Esophagus muscularis mucosa (tissue), 4 donors: Measurements from ENCODE around the gene PEX5L.

Experiments used
- EP300 ChIP-seq: sonication (generic); formaldehyde crosslinking; IDR thresholded peaks from one replicate; pipeline ENCODE4 v1.6.1; 2017; ENCODE audit warnings: antibody characterized with exemption
- POLR2A ChIP-seq: fragments of 450-650 bp; IDR thresholded peaks from one replicate; pipeline ENCODE4 v1.6.1; 2017; ENCODE audit warnings: antibody characterized with exemption, moderate library complexity, mild to moderate bottlenecking, low read depth
- POLR2AphosphoS5 ChIP-seq, 2 donors: sonication (generic); formaldehyde crosslinking; IDR thresholded peaks; one replicate each; pipeline ENCODE4 v1.6.1; 2017; ENCODE audit warnings: antibody characterized with exemption in 2 of 2
- TF ChIP-seq, protein P1 (sequence below), 3 experiments: fragments of 200-600 bp in 2 of 3; fragments of 450-650 bp in 1 of 3; sonication (generic) in 2 of 3; IDR thresholded peaks; one replicate each; pipeline ENCODE4 v1.5.1; 2017 to 2019; ENCODE audit warnings: antibody characterized with exemption in 3 of 3, mild to moderate bottlenecking in 2 of 3, moderate library complexity in 1 of 3

DNA sequence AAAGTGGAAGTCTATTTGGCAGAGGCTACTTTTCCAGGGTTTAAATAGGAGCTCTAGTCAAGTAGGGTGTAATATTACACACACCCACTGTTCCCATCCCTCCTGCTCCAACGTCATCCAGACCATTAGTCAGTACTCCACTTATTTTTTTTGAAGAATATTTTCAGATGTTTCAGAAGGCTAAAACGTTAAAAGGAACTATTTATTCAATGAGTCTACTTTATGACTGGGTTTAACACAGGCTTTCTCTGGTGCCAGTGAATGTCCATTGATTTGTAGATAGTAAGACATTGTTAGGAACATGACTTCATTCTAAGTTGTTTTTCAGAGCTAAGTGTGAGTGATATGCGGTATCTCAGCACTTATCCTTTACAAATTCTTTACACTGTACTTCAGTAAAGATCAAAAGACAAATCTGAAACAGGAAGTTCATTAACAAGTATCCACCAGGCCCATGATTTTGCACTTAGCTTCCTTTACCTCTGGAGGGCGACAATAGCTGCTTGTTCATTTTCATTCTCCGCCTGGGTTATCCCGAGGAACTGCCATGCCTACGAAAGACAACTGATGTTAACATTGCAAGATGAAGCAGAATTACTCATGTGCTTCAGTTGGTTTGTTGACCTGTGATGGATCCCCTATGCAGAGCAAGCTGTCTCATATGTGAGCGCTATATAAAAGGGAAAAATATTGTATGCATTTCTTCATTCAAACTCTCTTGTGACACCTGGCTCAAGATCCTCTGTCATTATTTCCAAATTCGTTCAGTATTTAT is 225.2 kb downstream of the PEX5L start:
- TF ChIP-seq, protein P1, sequence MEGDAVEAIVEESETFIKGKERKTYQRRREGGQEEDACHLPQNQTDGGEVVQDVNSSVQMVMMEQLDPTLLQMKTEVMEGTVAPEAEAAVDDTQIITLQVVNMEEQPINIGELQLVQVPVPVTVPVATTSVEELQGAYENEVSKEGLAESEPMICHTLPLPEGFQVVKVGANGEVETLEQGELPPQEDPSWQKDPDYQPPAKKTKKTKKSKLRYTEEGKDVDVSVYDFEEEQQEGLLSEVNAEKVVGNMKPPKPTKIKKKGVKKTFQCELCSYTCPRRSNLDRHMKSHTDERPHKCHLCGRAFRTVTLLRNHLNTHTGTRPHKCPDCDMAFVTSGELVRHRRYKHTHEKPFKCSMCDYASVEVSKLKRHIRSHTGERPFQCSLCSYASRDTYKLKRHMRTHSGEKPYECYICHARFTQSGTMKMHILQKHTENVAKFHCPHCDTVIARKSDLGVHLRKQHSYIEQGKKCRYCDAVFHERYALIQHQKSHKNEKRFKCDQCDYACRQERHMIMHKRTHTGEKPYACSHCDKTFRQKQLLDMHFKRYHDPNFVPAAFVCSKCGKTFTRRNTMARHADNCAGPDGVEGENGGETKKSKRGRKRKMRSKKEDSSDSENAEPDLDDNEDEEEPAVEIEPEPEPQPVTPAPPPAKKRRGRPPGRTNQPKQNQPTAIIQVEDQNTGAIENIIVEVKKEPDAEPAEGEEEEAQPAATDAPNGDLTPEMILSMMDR (IDR thresholded peaks at IDR 0.05), result peak in 1 of 3 experiments; percentile 33
- TF ChIP-seq POLR2AphosphoS5 (IDR thresholded peaks at IDR 0.05), result no peak
- TF ChIP-seq POLR2A, result no peak
- no peak for TF ChIP-seq EP300
